Mucosa of descending colon (tissue), 3 donors: ENCODE data around the gene GNAZ. TPM values are rescaled to one million over a fixed set of nuclear protein-coding genes. Genes with fewer than 3 reads are reported as not detected.
A peak's percentile ranks its signal among the peaks of the same experiment; 100 is the strongest.

Source experiments
- ATAC-seq: fragments of 200-7000 bp; cut with Tn5 transposase; one replicate; pipeline ENCODE4 v1.9.1; 2020; ENCODE audit warnings: mild to moderate bottlenecking, moderate library complexity
- DNase-seq, 3 donors: peaks; one replicate each; pipeline ENCODE4 v3.0.0-alpha.2; 2020
- H3K36me3 ChIP-seq: fragments of 200-600 bp; one replicate; pipeline ENCODE4 v1.8.0; 2021; ENCODE audit warnings: low read depth, mild to moderate bottlenecking
- H3K4me1 ChIP-seq: fragments of 200-600 bp; one replicate; pipeline ENCODE4 v1.8.0; 2021; ENCODE audit warnings: low read depth, mild to moderate bottlenecking
- H3K4me3 ChIP-seq: fragments of 200-600 bp; one replicate; pipeline ENCODE4 v1.8.0; 2021; ENCODE audit warnings: mild to moderate bottlenecking
- H3K9me3 ChIP-seq: fragments of 200-600 bp; one replicate; pipeline ENCODE4 v1.8.0; 2021; ENCODE audit warnings: mild to moderate bottlenecking
- CTCF ChIP-seq: fragments of 200-600 bp; IDR thresholded peaks from one replicate; pipeline ENCODE4 v1.8.0; 2022; ENCODE audit warnings: antibody characterized with exemption, mild to moderate bottlenecking
- intact Hi-C, 2 donors: fragments of 100-400 bp; cut with DNase I in 1 of 2; cut with micrococcal nuclease in 1 of 2; formaldehyde crosslinking; loops; one replicate each; pipeline versions ENCODE4 v1.11.0 to v1.11.1; 2022; cut with DNase I, micrococcal nuclease
- total RNA-seq, 3 donors: library from RNA; stranded (reverse); fragmentation: NEBNext Ultra II Directional in 2 of 3; extraction: Animal tissue kit (Norgen Biotek cat#: 25700) in 2 of 3; gene quantifications; one replicate each; pipeline versions ENCODE4 v1.2.1 to v1.2.4, GENCODE V29; 2021 to 2023
- donor health status: DM: no; HTN: no; CAD: no; lungs with moderate emphysema.
- donor health status: DM: no; HTN: no; CAD: no.
- donor health status: DM: no; HTN: yes; CAD: no.

Gene GNAZ
- total RNA-seq, 3 donors from 2014 or later, result 0.96 to 25.1 (median 1.7) TPM

GRCh38 chr22:23144932-23145877, 74.9 kb downstream of the GNAZ start, which contains the start of gene RAB36:
Gene RAB36, plus strand, starts transcription at chr22:23145477. Its CDS starts 1,140 bp downstream, at chr22:23146617.
- Histone ChIP-seq H3K4me1 (peaks cover 22% of the 10 kb centered on the region), H3K4me3 (peak within 1 kb of the TSS; percentile 11), H3K36me3 (no peaks in the 10 kb centered on the region), H3K9me3 (no peaks in the 10 kb centered on the region)
- ATAC-seq, result peak; percentile 86
- peak; percentile 97 to 99 (median 99) for DNase-seq
- intact Hi-C loops, result no loop called here
- TF ChIP-seq CTCF, result no peak

DNA sequence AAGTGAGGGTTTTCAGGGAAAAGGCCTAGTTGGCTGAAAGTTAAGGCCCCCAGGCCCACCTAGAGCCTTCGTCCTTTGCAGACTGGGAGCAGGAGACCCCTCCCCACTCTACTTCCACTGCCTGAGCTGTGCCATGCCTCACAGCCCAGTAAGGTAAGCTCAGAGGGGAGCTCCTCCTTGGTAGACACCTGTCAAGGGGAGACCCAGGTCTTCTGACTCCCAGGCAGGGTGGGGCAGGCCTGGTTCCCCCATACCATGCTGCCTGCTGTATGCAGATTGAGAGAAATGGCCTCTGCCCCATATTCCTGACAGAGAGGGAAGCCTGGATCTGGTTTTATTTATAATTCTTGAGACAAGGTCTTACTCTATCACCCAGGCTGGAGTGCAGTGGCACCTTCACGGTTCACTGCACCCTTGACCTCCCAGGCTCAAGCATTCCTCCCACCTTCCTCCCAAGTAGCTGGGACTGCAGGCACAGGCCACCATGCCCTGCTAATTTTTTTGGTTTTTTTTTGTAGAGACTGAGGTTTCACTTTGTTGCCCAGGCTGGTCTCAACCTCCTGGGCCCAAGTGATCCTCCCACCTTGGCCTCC, 75.7 kb downstream of the GNAZ start:
- peaks cover 19% of the 10 kb centered on the region for H3K4me1 ChIP-seq
- no peak overlapping the region for H3K4me3 ChIP-seq
- no peak for DNase-seq
- no peaks in the 10 kb centered on the region for H3K36me3 ChIP-seq
- no peak for TF ChIP-seq CTCF
- H3K9me3 ChIP-seq, result no peaks in the 10 kb centered on the region
- no peak for ATAC-seq
- intact Hi-C loops, result no loop called here

DNA sequence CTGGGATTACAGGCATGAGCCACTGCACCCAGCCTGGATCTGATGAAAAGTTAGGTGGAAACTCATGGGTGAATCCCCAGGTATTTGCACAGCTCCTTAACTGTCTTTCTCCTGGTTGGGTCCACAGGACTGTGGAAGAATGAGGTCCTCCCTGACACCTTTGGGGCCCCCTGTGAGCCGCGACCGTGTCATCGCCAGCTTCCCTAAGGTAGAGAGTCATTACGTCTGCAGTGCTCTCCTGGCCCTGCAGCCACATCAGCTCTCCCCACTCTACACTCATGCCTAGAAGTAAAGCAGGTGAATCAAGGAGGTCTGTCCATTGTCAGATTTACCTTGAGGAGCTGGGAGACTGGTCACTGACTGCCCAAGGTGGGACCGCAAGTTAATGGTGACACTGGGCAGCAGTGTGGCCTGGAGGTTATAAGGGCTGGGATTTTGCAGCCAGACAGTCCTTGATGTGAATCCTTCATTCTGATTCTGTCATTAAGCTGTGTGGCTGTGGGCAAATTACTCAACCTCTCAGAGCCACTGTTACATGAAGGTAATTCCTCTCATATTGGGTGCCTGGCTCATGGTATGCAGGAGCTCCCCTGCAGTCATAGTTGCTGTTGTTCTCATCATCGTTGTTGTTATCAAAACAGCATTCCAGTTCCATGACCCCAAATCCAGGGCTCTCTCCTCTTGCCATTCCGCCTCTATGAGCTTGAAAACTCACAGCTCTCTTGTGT, 76.3 kb downstream of the GNAZ start:
- TF ChIP-seq CTCF, result no peak
- H3K4me3 ChIP-seq, result no peak overlapping the region
- peak in 1 of 3 donors; percentile 38 for DNase-seq
- intact Hi-C loops, result no loop called here
- H3K9me3 ChIP-seq, result no peaks in the 10 kb centered on the region
- ATAC-seq, result no peak
- H3K4me1 ChIP-seq, result peaks cover 15% of the 10 kb centered on the region
- no peaks in the 10 kb centered on the region for H3K36me3 ChIP-seq

DNA sequence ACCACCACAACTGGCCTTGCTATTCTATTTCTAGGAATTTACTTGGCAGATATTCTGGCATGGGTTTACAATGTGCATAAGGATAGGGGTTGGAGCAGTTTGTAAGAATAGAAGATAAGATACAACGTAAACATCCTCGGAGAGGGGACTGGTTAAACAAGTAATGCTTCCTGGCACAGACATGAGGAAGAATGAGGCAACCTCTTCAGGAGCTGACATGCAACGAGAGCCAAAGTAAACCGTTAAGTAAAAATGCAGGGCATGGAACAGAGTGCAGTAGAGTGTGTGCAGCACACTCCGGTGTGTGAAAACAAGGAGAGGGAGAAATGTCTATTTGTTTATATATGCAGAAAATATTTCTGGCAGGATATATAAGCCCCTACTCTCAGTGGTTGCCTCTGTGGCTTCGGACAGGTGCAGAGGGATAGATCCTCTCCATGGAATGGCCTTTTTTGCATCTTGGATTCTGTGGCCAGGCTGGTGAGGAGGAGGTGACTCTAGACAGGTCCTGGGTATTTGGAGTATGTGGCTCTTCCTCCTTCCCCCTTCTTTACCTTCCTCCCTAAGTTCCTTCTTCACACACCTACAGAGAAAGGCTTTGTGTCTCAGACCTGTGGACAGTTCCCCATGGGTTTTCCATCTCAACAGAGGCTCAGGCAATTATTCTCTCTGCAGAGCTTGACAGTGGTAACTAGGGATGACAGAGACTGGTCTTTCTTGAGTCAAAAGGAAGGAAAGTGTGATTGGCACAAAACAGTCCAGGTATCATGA, 77.5 kb downstream of the GNAZ start:
- DNase-seq (no peak), ATAC-seq (peak; percentile 2)
- Histone ChIP-seq H3K9me3 (no peaks in the 10 kb centered on the region), H3K4me1 (peaks cover 11% of the 10 kb centered on the region), H3K36me3 (no peaks in the 10 kb centered on the region), H3K4me3 (no peak overlapping the region)
- no peak for TF ChIP-seq CTCF
- intact Hi-C loops, result no loop called here

GRCh38 chr22:23149743-23150238, 79.5 kb downstream of the GNAZ start:
- Histone ChIP-seq H3K9me3 (no peaks in the 10 kb centered on the region), H3K4me1 (peaks cover 4% of the 10 kb centered on the region), H3K36me3 (no peaks in the 10 kb centered on the region), H3K4me3 (no peak overlapping the region)
- intact Hi-C loops, result no loop called here
- no peak for TF ChIP-seq CTCF
- ATAC-seq (no peak), DNase-seq (no peak)
